Stimulated activated CD4-positive, alpha-beta T cell treated with anti-CD3 and anti-CD28 coated beads, Interleukin-1b, Interleukin-23, amount 100 ng/mL, for 24 hours (primary cell): Measurements from ENCODE around the gene CBX3.
A peak's percentile ranks its signal among the peaks of the same experiment; 100 is the strongest.
"Not testable (repeated sequence)": the region's sequence is repeated elsewhere in the genome, so short reads cannot be mapped to it uniquely, and the experiment has no call there.

ENCODE experiments used
- DNase-seq, 4 experiments: peaks; one replicate each; pipeline ENCODE4 v3.0.0-alpha.2; 2020; ENCODE audit warnings: low read depth in 4 of 4, low spot score in 1 of 4

The CBX3 gene

DNA sequence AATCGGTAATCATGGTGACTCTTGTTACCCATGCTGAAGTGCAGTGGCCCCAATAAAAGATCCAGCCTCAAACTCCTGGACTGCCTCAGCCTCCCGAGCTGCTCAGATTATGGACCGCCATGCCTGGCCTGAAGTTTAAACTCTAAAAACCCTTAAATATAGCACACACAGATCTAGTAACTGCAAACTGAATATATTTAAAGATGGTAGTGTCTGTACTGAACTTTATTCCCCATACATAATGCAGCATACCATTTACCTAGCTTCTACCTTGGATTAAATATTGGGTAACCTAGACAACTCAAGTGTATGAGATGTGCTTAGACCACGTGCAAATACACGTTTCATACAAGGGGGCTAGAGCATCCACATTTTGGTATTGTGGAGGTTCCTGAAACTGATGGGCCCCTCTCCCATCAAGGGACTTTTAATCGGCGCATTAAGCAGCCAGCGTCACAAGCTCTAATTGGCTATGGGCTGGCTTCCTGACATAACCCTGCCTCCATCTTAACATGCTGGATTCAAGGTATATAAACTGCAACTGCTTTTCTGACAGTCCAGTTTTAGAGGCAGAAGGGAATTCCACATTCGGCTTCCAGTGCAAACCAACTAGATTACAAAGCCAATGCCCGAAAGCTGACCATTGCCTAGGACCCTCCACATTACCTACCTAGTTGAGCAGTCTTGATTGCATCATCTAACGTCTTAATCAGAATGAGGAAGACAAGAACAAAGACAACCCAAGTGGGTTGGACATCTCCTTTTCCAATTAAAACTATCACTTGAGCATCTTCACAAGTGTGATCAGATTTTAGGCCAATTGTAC lies 14.0 kb upstream of the CBX3 start:
- DNase-seq: no peak

DNA sequence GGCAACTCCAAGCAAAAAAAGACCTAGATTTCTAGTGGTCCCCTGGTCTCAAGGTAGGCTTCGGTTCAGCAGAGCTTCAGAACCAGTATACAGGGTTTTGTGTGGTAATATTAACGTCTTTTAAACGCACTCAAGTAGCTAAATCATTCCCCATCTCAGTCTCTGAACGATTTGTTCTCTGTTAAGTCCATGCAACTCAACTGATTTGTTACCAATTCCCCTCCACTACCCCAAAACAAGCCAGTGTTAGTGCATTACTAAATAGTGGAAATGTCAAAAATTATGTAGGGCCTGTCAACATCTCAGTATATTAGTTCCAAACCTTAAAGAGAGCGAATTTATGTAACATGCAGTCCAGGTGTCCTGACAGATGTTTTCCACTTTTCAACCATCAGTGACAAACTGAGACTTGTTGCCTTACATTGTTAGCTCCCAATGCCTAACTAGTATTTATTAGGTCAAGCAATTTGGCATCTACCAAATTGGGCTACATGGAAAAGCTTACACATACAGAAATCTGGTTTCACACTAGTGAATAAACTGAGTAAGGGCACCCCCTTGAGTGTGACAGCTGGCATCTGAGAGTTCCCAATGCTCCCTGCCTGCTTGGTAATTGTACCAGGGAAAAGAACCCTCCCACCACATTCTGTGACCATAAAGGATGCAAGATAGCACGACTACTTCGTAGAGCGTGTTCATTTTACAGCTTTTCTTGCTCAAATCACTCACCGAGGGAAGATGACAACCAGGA lies 13.2 kb upstream of the CBX3 start:
- DNase-seq: no peak

DNA sequence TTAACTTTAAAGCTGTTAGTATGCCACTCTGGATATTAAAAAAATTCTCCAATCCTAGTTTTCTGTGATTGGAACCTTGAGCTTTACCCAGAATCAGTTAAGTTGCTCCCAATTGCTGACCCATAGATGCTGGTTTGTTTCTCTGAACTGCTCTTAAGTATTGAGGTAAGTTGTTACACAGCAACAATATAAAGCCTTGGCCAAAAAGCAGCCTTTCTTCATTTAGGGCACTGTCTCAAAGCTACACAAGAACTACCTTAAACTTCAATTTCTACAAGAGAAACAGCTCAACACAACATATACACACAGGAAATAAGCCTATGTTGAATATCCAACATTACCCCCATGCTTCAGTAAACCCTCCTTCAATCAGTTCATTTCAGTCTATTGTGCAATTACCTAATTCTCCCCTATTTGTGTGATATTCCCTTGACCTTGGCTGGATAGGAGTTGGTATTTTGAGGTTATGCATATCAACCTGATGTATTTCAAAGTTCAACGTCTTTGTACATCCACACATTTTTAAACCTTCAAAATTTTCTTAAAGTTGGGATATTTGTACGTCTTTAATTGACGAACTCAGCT lies 12.5 kb upstream of the CBX3 start:
- no peak for DNase-seq

DNA sequence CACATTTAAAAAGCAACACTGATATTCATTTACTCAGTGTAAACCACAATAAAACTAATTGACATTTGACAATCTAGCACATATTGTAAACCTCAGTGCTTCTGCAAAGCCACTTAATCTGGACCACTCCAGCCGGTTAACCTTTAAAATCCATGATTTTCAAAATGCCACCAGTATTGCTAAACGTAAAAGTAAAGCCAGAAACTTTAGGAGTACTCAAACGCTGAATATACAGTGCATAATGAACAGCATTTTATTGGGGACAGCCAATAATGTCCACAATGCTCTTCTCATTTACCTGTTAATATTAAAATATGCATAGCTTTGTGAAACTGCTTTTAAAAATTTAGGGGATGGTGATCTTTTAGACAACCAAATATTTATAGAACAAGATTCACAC lies 11.8 kb upstream of the CBX3 start:
- no peak for DNase-seq

DNA sequence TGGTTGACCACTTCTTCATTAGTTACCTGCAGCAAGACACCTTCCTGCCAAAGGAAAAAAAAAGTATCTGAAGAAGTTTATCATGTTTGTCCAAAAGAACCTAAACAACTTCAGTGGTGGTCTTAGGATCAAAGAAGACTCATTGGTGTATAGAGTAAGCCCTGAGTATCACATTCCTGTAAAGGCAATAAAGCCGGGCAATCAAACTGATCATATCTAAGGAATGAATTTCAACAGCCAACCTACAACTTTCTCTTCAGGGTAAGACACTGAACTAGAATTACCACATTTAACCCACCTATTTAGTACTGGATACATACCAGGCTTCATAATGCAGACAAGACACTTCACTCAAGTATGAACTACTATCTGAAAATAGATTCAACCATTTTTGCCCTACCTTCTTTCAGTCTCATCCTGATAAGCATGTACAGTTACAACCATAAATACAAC lies 11.1 kb upstream of the CBX3 start:
- no peak for DNase-seq

DNA sequence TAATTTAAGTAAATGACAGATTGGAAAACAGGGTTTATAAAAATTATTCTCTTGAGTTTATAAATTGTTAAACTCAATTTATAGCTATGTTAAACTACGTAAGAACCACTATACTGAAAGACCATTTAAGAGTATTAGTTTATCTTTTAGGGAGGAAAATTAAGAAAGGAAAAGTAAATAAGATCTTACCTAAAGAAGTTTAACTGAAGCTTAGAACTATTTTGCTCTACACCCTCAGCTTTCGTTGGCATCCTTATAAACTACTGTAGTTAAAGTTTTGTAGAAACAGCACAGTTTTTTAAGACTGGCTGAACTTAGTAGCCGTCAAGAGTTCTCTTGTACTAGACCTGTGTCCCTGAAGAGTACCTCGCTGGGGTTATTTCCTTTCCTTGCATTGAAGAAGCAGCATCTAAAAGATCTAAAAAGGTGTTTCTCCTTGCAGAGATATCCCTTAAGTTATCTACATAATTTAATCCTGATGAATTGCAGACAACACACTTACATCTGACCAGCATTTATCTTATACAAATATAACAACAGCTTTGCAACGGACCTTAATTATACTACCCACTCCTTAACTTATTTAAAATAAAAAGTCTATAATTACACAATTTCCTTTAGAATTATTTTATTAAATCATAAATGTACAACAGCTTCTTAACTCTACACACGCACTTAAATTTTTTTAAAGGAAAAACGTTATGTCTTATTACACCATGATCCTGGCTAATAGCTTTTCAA lies 10.1 kb upstream of the CBX3 start:
- DNase-seq: no peak

DNA sequence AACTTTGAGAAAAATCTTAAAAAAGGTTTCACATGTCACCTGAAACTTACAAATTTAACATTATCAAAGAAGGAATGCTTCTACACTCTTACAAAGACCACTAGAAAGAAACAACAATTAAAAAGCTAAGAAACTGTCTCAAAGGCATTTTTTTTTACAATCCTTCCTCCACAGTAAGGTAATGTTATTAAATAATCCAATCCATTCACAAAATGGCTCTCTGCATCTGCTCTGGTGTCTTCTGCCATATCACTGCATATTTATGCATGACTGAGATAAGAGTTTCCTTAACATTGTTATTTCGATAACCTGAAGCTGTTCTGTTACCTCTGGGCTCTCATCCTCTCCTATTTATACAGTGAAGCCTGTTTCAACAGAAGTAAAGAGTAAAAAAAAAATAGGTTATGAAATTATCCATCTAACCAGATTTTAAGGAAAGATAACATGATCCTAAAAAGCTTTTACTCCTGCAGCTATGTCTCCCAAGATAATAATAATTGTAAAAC lies 9.5 kb upstream of the CBX3 start:
- DNase-seq: no peak

DNA sequence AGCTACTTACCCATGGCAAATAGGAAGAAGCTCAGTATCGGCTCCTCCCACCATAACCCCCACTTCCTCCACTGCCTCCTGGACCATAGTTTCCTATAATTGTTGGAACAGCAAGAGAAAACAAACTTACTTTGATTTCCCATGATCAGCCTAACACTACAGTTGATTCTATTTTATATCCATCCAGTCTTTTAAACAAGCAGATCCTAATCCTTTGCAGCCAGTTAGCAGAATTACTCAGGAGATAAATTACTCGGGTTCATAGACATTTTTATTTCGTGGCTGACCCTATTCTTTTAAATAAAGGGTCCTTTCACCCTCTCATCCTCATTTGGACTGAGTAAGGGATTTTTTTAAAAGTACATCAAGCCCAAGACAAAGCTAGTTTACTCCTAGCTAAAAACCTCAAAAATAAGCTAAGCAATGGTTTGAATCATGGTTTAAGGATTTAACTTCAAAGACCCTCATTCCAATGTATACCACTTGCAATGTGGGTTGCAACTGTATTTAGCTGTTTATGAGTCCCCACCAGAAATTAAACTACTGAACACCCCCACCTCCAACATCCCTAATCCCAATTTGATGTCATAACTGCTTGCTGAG lies 9.0 kb upstream of the CBX3 start:
- DNase-seq: no peak

DNA sequence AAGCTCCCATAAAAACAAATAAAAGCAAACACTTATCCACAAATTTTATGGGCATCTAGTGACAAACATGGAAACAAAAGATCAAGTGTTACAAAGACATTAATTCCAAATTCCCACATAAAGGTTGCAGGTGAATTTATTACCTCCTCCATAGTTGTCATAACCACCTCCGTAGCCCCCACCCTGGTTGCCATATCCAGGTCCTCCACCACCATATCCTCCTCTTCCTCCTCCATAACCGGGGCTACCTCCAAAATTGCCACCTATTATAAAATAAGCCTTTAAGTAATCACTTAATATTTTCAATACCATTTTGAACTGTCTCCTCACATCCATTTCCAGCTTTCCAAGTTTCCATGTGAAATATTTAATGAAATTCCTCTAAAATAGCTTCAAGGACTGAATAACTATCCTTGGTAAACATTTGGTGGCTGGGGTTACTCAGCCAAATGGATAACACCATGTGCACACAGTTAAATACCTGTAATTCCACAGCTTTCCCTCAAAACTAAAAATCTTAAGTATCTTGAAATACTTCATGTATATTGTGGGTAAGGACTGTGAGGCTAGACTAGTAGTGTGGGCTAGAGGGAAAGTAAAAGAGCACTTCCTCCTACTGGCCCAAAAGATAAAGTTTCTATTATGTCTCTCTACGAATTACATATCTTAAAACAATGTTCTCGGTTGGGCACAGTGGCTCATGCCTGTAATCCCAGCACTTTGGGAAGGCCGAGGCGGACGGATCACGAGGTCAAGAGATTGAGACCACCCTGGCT lies 7.9 kb upstream of the CBX3 start:
- DNase-seq: no peak

DNA sequence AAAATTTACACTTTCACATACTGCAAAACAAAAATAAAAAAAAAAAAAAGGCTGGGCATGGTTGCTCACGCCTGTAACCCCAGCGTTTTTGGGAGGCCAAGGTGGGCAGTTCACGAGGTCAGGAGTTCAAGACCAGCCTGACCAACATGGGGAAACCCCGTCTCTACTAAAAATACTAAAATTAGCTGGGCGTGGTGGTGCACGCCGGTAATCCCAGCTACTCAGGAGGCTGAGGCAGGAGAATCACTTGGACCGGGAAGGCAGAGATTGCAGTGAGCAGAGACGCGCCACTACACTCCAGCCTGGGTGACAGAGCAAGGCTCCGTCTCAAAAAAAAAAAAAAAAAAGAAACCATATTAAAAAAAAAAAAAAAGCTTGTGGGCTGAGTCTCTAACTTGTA lies 6.8 kb upstream of the CBX3 start:
- DNase-seq: not testable (repeated sequence)

DNA sequence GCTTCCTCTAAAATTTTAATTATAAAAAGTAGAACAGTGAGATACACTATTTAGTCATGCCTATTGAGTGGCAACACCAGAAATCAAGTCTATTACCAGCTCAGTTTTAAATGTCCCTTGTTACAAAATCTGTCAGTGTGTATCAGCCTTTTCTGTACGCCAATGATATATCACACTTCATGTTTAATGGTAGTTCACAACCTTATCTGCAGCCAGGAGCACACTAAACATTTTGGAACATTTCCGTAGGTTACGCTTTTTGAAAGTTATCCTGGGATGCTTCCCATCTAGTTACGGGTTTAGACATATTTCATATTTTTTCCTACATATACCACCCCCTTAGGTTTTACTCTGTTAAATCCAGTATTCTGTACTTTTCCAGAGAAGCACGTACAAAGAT lies 6.4 kb upstream of the CBX3 start:
- no peak for DNase-seq

DNA sequence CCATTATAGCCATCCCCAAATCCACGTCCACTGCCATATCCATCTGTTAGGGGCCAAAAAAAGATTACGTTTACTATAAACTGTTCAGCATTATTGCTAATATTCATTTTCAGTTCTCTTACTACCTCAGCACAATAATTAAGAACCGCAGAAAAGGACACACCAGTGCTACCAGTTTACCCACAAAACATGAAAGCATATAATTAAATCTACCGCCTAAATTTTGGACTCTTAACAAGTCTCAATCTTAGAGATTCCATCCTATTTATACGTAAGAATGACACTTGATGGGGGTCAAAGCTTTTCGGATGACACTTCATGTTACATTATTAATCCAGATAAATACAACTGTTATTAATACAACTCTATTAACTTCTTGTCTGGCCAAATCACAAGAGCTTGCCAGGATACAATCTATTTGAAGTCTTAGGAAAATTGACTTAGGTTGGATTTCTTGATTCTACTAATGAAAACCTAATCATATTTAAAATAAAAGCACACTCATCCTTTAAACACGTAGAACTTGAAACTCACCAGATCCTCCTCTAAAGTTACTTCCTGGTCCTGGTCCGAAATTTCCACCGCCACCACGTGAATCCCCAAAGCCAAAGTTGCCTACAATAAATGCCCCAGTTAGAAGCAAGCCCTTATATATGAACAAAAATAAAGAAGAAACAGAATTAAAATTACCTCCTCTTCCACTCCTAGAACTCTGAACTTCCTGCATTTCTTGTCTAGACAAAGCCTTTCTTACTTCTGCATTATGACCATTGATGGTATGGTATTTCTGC lies 5.5 kb upstream of the CBX3 start:
- no peak for DNase-seq

DNA sequence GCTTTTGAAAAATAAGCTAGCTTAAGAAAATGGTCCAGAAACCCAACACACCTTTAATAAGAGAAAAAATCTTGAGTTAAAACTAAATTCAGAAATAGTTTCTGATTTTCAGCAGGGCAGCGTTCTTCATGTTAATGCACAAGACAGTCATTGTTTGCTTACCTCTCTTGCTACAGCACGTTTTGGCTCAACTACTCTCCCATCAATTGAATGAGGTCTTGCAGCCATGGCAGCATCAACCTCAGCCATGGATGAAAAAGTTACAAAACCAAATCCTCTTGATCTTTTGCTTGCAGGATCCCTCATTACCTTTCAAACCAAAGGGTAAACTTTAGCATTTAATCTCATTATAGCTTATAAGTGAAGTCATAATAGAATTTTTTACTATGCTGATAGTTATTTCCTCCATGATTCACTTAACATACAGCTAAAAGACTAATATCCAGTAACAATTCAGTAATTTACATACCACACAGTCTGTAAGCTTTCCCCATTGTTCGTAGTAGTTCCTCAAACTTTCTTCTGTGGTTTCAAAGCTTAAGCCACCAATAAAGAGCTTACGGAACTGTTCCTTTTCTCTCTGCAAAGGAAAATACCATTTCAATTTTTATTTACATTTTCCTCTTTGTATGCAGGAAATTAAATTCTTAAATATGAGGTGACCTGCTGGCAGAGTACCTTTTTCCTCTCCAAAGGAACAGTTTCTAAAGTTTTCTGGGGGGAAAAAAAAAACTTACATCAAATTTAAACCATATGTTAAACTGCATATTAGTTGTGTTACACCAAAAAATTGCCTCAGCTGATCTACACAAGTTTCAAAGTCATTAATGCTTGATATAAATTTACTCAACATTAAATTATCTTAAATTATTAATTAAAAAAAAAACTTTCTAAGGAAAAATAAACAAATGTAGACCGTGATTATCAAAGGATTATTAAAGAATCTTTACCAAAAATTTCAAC lies 4.1 kb upstream of the CBX3 start:
- DNase-seq: no peak

DNA sequence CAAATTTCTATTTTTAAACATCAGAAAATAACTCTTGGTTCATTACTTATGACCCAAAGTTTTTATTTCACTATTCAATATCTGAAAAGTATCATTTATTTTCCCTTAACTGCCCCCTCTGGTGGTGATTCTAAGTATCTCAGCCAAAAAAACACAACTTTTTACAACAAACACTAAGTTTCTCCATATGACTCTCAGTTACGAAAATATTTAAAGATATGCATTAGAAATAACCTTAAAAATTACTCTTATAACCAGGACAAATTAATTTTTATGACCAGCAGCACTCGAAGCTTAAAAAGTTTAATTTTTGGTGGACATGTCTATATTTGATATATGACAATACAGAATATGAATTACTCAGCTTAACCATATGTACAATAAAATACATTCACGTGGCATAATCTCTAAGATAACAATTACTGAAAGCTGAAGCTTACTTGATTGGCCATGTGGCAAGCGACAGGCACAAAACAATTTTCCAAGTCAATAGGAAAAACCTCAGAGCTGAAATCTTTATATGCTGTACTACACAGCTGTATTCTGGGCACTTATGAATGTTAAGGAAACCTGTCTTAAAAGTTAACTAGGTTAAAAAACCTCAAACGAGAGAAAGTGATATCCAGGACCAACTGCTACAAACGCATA lies 3.3 kb upstream of the CBX3 start:
- DNase-seq: no peak

DNA sequence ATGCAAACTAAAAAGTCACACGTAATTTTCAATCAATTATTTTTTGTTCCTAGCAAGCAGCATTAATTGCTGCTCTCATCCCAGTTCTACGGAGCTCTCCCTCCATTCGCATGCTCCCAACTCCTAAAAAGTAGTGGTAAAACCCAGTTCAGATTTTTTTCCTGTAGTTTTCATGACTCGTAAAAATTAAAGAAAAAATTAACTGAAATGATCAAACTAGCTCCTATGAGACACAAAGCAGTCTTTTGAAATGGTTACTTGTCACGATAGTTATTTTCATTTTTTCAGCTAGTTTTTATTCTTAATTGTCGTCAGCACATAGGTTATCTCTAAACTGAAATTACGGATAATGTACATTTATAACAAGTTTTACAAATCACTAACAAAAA lies 2.8 kb upstream of the CBX3 start:
- no peak for DNase-seq

DNA sequence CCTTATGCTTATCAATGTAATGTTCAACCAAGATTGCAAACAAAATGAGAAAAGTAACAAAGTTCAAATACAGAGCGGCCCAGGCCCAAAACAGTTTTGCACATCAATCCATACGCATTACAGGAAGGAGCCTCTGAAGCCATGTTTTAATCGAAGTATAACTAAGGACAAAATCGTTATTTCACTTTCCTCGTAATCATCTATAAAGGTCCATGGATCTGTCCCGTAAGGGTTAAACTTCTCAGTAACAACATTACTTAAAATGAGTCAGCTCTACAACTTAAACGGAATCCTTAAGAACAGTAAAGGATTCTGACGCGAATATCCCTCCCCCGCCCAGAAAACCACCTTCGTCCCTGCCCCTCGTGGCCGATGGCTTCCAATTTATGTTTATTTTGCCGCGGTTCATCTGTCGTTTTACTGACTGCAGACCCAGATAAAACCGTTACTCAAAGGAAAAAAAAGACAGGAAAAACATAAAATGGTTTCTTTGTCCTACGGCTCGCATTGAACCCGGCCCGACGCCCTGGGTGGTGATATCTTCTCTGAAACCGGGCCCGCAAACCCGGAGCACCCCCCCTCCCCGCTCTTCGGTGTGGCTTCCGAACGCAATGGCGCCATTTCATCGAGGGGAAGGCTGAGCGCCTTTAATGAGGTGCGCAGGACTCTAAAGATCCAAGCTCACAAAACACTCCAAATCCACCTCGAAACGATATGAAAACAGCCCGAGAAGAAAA lies 2.1 kb upstream of the CBX3 start:
- peak in 3 of 4 experiments; percentile 24 to 50 (median 40) for DNase-seq

DNA sequence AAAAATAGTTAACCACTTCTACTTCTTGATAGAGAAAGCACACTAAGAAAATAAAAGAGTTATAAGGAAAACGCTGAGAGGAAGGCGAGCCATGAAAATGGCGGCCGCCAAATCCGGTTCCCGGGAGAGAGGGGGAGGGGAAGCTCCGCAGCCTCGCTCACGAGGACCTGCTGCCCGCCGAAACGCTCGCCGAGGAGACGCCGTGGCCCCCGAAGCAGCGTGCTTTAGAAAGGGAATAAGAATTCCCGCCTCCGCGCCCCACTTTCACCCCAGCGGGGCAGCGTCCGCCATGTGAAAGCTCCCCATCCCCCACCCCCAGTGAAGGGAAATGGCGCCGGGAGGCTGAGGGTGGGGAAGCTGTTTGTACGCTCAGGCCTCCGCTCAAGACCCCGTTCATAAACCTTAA lies 1.5 kb upstream of the CBX3 start:
- peak; percentile 63 to 68 (median 66) for DNase-seq
